H9 (cell line): Measurements from ENCODE around the gene DNAJC15. TPM values are rescaled to one million over a fixed set of nuclear protein-coding genes. Genes with fewer than 3 reads are reported as not detected.

ENCODE experiments used
- DNase-seq: peaks from one replicate; pipeline ENCODE4 v3.0.0-alpha.2; 2017
- H2AFZ ChIP-seq: one replicate; pipeline ENCODE4 v1.6.1; 2013; ENCODE audit warnings: mild to moderate bottlenecking, low read length, control low read depth, moderate library complexity
- H2AK5ac ChIP-seq: 2 replicates; pipeline ENCODE4 v1.6.1; 2013; ENCODE audit warnings: low read length, control low read depth, mixed read lengths; ENCODE audit not compliant: insufficient read length
- H2BK120ac ChIP-seq: one replicate; pipeline ENCODE4 v1.6.1; 2013; ENCODE audit warnings: low read depth, mild to moderate bottlenecking, low read length, control low read depth, inconsistent platforms; ENCODE audit not compliant: poor library complexity, severe bottlenecking
- H2BK12ac ChIP-seq: 2 replicates; pipeline ENCODE4 v1.6.1; 2013; ENCODE audit warnings: low read length, control low read depth, mixed read lengths, low read depth; ENCODE audit not compliant: insufficient read length
- H2BK15ac ChIP-seq: 2 replicates; pipeline ENCODE4 v1.6.1; 2013; ENCODE audit warnings: low read depth, low read length, control low read depth
- H2BK20ac ChIP-seq: one replicate; pipeline ENCODE4 v1.6.1; 2013; ENCODE audit warnings: low read depth, mild to moderate bottlenecking, low read length, control low read depth, inconsistent platforms; ENCODE audit not compliant: poor library complexity, severe bottlenecking
- H2BK5ac ChIP-seq: 2 replicates; pipeline ENCODE4 v1.6.1; 2013; ENCODE audit warnings: low read length, control low read depth, mixed read lengths; ENCODE audit not compliant: insufficient read length
- H3K14ac ChIP-seq: 2 replicates; pipeline ENCODE4 v1.6.1; 2013; ENCODE audit warnings: low read length, control low read depth; ENCODE audit not compliant: insufficient read depth
- H3K18ac ChIP-seq: 2 replicates; pipeline ENCODE4 v1.6.1; 2013; ENCODE audit warnings: low read depth, mild to moderate bottlenecking, mixed read lengths, low read length, control low read depth; ENCODE audit not compliant: insufficient read length
- H3K23ac ChIP-seq: 2 replicates; pipeline ENCODE4 v1.6.1; 2013; ENCODE audit warnings: low read length, control low read depth, mixed read lengths, low read depth; ENCODE audit not compliant: insufficient read length
- H3K23me2 ChIP-seq: 2 replicates; pipeline ENCODE4 v1.6.1; 2013; ENCODE audit warnings: low read depth, mild to moderate bottlenecking, mixed read lengths, low read length, control low read depth; ENCODE audit not compliant: insufficient read length, poor library complexity, severe bottlenecking
- H3K27ac ChIP-seq: 2 replicates; pipeline ENCODE4 v1.5.1; 2013; ENCODE audit warnings: low read length, control low read depth, mixed read lengths, low read depth; ENCODE audit not compliant: insufficient read length
- H3K27me3 ChIP-seq: 2 replicates; pipeline ENCODE4 v1.6.1; 2013; ENCODE audit warnings: low read length, control low read depth, inconsistent platforms; ENCODE audit not compliant: insufficient read depth
- H3K4ac ChIP-seq: 2 replicates; pipeline ENCODE4 v1.6.1; 2013; ENCODE audit warnings: low read depth, mild to moderate bottlenecking, control low read depth, inconsistent platforms, low read length, moderate library complexity
- H3K4me1 ChIP-seq: 2 replicates; pipeline ENCODE4 v1.6.1; 2013; ENCODE audit warnings: low read length, control low read depth, inconsistent platforms; ENCODE audit not compliant: insufficient read depth
- H3K4me2 ChIP-seq: 2 replicates; pipeline ENCODE4 v1.6.1; 2013; ENCODE audit warnings: low read length, control low read depth, mixed read lengths; ENCODE audit not compliant: insufficient read length, insufficient read depth
- H3K56ac ChIP-seq: 2 replicates; pipeline ENCODE4 v1.6.1; 2013; ENCODE audit warnings: low read depth, mild to moderate bottlenecking, mixed read lengths, low read length, control low read depth; ENCODE audit not compliant: insufficient read length
- H3K79me1 ChIP-seq: 2 replicates; pipeline ENCODE4 v1.6.1; 2013; ENCODE audit warnings: low read depth, mild to moderate bottlenecking, moderate library complexity, low read length, control low read depth, inconsistent platforms; ENCODE audit not compliant: insufficient read depth, poor library complexity, severe bottlenecking
- H3K79me2 ChIP-seq: 2 replicates; pipeline ENCODE4 v1.6.1; 2013; ENCODE audit warnings: low read length, control low read depth, inconsistent platforms; ENCODE audit not compliant: insufficient read depth
- H3K9ac ChIP-seq: 2 replicates; pipeline ENCODE4 v1.6.1; 2013; ENCODE audit warnings: low read length, control low read depth, mixed read lengths; ENCODE audit not compliant: insufficient read length; ENCODE audit errors: extremely low read depth
- H3K9me3 ChIP-seq: one replicate; pipeline ENCODE4 v1.6.1; 2013; ENCODE audit warnings: low read depth, low read length, inconsistent platforms; ENCODE audit not compliant: control insufficient read depth
- H3T11ph ChIP-seq: one replicate; pipeline ENCODE4 v1.6.1; 2013; ENCODE audit warnings: mild to moderate bottlenecking, low read length, control low read depth, inconsistent platforms
- H4K20me1 ChIP-seq: one replicate; pipeline ENCODE4 v1.6.1; 2013; ENCODE audit not compliant: control insufficient read depth, insufficient read length, insufficient read depth
- H4K5ac ChIP-seq: 2 replicates; pipeline ENCODE4 v1.6.1; 2013; ENCODE audit warnings: low read depth, mild to moderate bottlenecking, mixed read lengths, low read length, control low read depth; ENCODE audit not compliant: insufficient read length
- H4K8ac ChIP-seq: replicated peaks from 2 replicates; pipeline ENCODE4 v1.6.1; 2013; ENCODE audit warnings: low read length, control low read depth, mixed read lengths, low read depth; ENCODE audit not compliant: insufficient read length
- H4K91ac ChIP-seq: 2 replicates; pipeline ENCODE4 v1.6.1; 2013; ENCODE audit warnings: low read depth, mild to moderate bottlenecking, moderate library complexity, mixed read lengths, low read length, control low read depth; ENCODE audit not compliant: insufficient read length
- H3K27ac Mint-ChIP-seq, 3 experiments: 2 replicates in 2 of 3; 3 replicates in 1 of 3; pipeline ENCODE4 v1.8.0; 2020 to 2021; ENCODE audit warnings: mixed read lengths in 3 of 3, mild to moderate bottlenecking in 1 of 3, moderate library complexity in 1 of 3
- H3K27me3 Mint-ChIP-seq: 2 replicates; pipeline ENCODE4 v1.8.0; 2021; ENCODE audit warnings: low read depth, mild to moderate bottlenecking, moderate library complexity, mixed read lengths
- H3K36me3 Mint-ChIP-seq, 3 experiments: 2 replicates in 2 of 3; 3 replicates in 1 of 3; pipeline ENCODE4 v1.8.0; 2020 to 2021; ENCODE audit warnings: low read depth in 3 of 3, mixed read lengths in 3 of 3; ENCODE audit not compliant: insufficient read depth in 1 of 3
- H3K4me1 Mint-ChIP-seq, 2 experiments: 2 replicates each; pipeline ENCODE4 v1.8.0; 2020; ENCODE audit warnings: mixed read lengths in 2 of 2
- H3K4me3 Mint-ChIP-seq, 2 experiments: 2 replicates in 1 of 2; 3 replicates in 1 of 2; pipeline ENCODE4 v1.8.0; 2020 to 2021; ENCODE audit warnings: mild to moderate bottlenecking in 2 of 2, mixed read lengths in 2 of 2, moderate library complexity in 1 of 2
- H3K9me3 Mint-ChIP-seq, 2 experiments: 2 replicates in 1 of 2; 3 replicates in 1 of 2; pipeline ENCODE4 v1.8.0; 2020; ENCODE audit warnings: mild to moderate bottlenecking in 2 of 2, mixed read lengths in 2 of 2, moderate library complexity in 1 of 2
- CTCF ChIP-seq: fragments of 200-600 bp; sonication (generic); conservative IDR thresholded peaks from 3 replicates; pipeline ENCODE4 v1.8.0; 2021; ENCODE audit warnings: antibody characterized with exemption, mild to moderate bottlenecking
- WGBS: extraction: QIAGEN DNeasy Blood & Tissue Kit; methylation state at CpG from one replicate; pipeline ENCODE4 v1.1.7; 2013; ENCODE audit warnings: missing lambda C conversion rate, low lambda C conversion rate, mixed read lengths; ENCODE audit not compliant: insufficient read length; ENCODE audit errors: extremely low coverage; 5-methylcytosine and 5-hydroxymethylcytosine counted together
- total RNA-seq: library from RNA; stranded (reverse); gene quantifications from 2 replicates; pipeline ENCODE4 v1.2.1, GENCODE V29; 2021

Gene DNAJC15
- total RNA-seq, 1 experiment from 2014 or later, result 13.4 TPM

GRCh38 chr13:43077906-43078305 lies 54.5 kb downstream of the DNAJC15 start:
- Mint-ChIP-seq H3K9me3 (peaks cover 2 to 3% of the 10 kb centered on the region in 2 experiments; a peak in 2 of 5 replicates), H3K36me3 (peaks cover 6 to 22% (median 19%) of the 10 kb centered on the region in 3 experiments), H3K4me3 (no peak overlapping the region), H3K27ac (peak overlapping the region in 2 of 3 experiments; percentile 10 to 25; a peak in 2 of 7 replicates), H3K27me3 (no peaks in the 10 kb centered on the region), H3K4me1 (peaks cover 20 to 26% of the 10 kb centered on the region in 2 experiments)
- H2BK12ac ChIP-seq, result no peak overlapping the region
- no peak overlapping the region for H3K4ac ChIP-seq
- no peaks in the 10 kb centered on the region for H4K20me1 ChIP-seq
- no peak overlapping the region for H3T11ph ChIP-seq
- no peak overlapping the region for H4K8ac ChIP-seq
- H3K18ac ChIP-seq, result no peak overlapping the region
- H2BK5ac ChIP-seq, result no peak overlapping the region
- H2AFZ ChIP-seq, result no peak overlapping the region
- no peaks in the 10 kb centered on the region for H3K9me3 ChIP-seq
- no peaks in the 10 kb centered on the region for H3K4me1 ChIP-seq
- no peak for TF ChIP-seq CTCF
- no peak overlapping the region for H2BK15ac ChIP-seq
- no peak overlapping the region for H3K23ac ChIP-seq
- no peak for DNase-seq
- no peak overlapping the region for H3K4me2 ChIP-seq
- no peak overlapping the region for H3K27ac ChIP-seq
- no peak overlapping the region for H2BK20ac ChIP-seq
- no peaks in the 10 kb centered on the region for H3K79me1 ChIP-seq
- H4K91ac ChIP-seq, result no peak overlapping the region
- H3K27me3 ChIP-seq, result no peaks in the 10 kb centered on the region
- H3K9ac ChIP-seq, result no peak overlapping the region
- H3K14ac ChIP-seq, result no peak overlapping the region
- H2AK5ac ChIP-seq, result no peak overlapping the region
- H2BK120ac ChIP-seq, result no peak overlapping the region
- H4K5ac ChIP-seq, result no peak overlapping the region
- WGBS, result no CpG with 5 or more reads among the region's 4 CpGs
- no peak overlapping the region for H3K56ac ChIP-seq
- no peaks in the 10 kb centered on the region for H3K23me2 ChIP-seq
- H3K79me2 ChIP-seq, result no peaks in the 10 kb centered on the region
